Dendritic cell treated with granulocyte-macrophage colony-stimulating factor and Interleukin-4, amounts not matched to agents 40 ng/mL and 50 ng/mL, for 4 days (primary cell): Measurements from ENCODE around the gene PKN1.
"Not testable (repeated sequence)": the region's sequence is repeated elsewhere in the genome, so short reads cannot be mapped to it uniquely, and the experiment has no call there.

Experiments
- H3K27ac Mint-ChIP-seq: one replicate; pipeline ENCODE4 v1.8.0; 2022; ENCODE audit warnings: mild to moderate bottlenecking, mixed read lengths
- H3K27me3 Mint-ChIP-seq: one replicate; pipeline ENCODE4 v1.8.0; 2022; ENCODE audit warnings: mild to moderate bottlenecking, mixed read lengths
- H3K36me3 Mint-ChIP-seq: one replicate; pipeline ENCODE4 v1.8.0; 2022; ENCODE audit warnings: low read depth, mixed read lengths
- H3K4me1 Mint-ChIP-seq: one replicate; pipeline ENCODE4 v1.8.0; 2022; ENCODE audit warnings: low read depth, mixed read lengths
- H3K4me3 Mint-ChIP-seq: one replicate; pipeline ENCODE4 v1.8.0; 2022; ENCODE audit warnings: mild to moderate bottlenecking, moderate library complexity, mixed read lengths
- H3K9me3 Mint-ChIP-seq: one replicate; pipeline ENCODE4 v1.8.0; 2022; ENCODE audit warnings: mixed read lengths
- intact Hi-C: fragments of 100-400 bp; cut with micrococcal nuclease; formaldehyde crosslinking; loops from one replicate; pipeline ENCODE4 v1.15.0; 2022

Gene PKN1

GRCh38 chr19:14446336-14447036 is 13.4 kb downstream of the PKN1 start:
- no peak overlapping the region for H3K4me3 Mint-ChIP-seq
- H3K4me1 Mint-ChIP-seq = peaks cover 10% of the 10 kb centered on the region
- H3K36me3 Mint-ChIP-seq = peaks cover 100% of the 10 kb centered on the region
- intact Hi-C loops = no loop called here
- no peaks in the 10 kb centered on the region for H3K9me3 Mint-ChIP-seq
- H3K27ac Mint-ChIP-seq = no peak overlapping the region
- no peaks in the 10 kb centered on the region for H3K27me3 Mint-ChIP-seq

- H3K27me3 Mint-ChIP-seq = no peaks in the 10 kb centered on the region
- no peaks in the 10 kb centered on the region for H3K9me3 Mint-ChIP-seq
- H3K4me1 Mint-ChIP-seq = peaks cover 7% of the 10 kb centered on the region
- H3K27ac Mint-ChIP-seq = no peak overlapping the region
- intact Hi-C loops = no loop called here
- H3K36me3 Mint-ChIP-seq = peaks cover 100% of the 10 kb centered on the region
- no peak overlapping the region for H3K4me3 Mint-ChIP-seq
These were observed 16.2 kb downstream of the PKN1 start for GRCh38 chr19:14449321-14449720.

GRCh38 chr19:14450168-14450874 is 17.2 kb downstream of the PKN1 start:
- H3K4me1 Mint-ChIP-seq = peaks cover 7% of the 10 kb centered on the region
- H3K27ac Mint-ChIP-seq = no peak overlapping the region
- H3K27me3 Mint-ChIP-seq = no peaks in the 10 kb centered on the region
- intact Hi-C loops = no loop called here
- H3K9me3 Mint-ChIP-seq = no peaks in the 10 kb centered on the region
- H3K36me3 Mint-ChIP-seq = peaks cover 100% of the 10 kb centered on the region
- no peak overlapping the region for H3K4me3 Mint-ChIP-seq

- H3K4me1 Mint-ChIP-seq = peaks cover 7% of the 10 kb centered on the region
- peaks cover 100% of the 10 kb centered on the region for H3K36me3 Mint-ChIP-seq
- intact Hi-C loops = no loop called here
- H3K4me3 Mint-ChIP-seq = no peak overlapping the region
- H3K27me3 Mint-ChIP-seq = no peaks in the 10 kb centered on the region
- H3K27ac Mint-ChIP-seq = no peak overlapping the region
- H3K9me3 Mint-ChIP-seq = no peaks in the 10 kb centered on the region
These were observed 17.8 kb downstream of the PKN1 start for GRCh38 chr19:14450876-14451275.

GRCh38 chr19:14452303-14452702 is 19.2 kb downstream of the PKN1 start:
- H3K9me3 Mint-ChIP-seq, H3K4me3 Mint-ChIP-seq, H3K27ac Mint-ChIP-seq, H3K27me3 Mint-ChIP-seq, H3K4me1 Mint-ChIP-seq, intact Hi-C loops: not testable (repeated sequence)
- H3K36me3 Mint-ChIP-seq = peaks cover 97% of the 10 kb centered on the region

GRCh38 chr19:14459703-14460102 is 26.6 kb downstream of the PKN1 start:
- no peaks in the 10 kb centered on the region for H3K9me3 Mint-ChIP-seq
- H3K27me3 Mint-ChIP-seq = no peaks in the 10 kb centered on the region
- intact Hi-C loops = no loop called here
- no peak overlapping the region for H3K4me3 Mint-ChIP-seq
- peaks cover 97% of the 10 kb centered on the region for H3K36me3 Mint-ChIP-seq
- no peak overlapping the region for H3K27ac Mint-ChIP-seq
- H3K4me1 Mint-ChIP-seq = peaks cover 24% of the 10 kb centered on the region

- intact Hi-C loops = no loop called here
- H3K27ac Mint-ChIP-seq = no peak overlapping the region
- H3K4me3 Mint-ChIP-seq = no peak overlapping the region
- H3K36me3 Mint-ChIP-seq = peaks cover 97% of the 10 kb centered on the region
- H3K9me3 Mint-ChIP-seq = no peaks in the 10 kb centered on the region
- peaks cover 24% of the 10 kb centered on the region for H3K4me1 Mint-ChIP-seq
- H3K27me3 Mint-ChIP-seq = no peaks in the 10 kb centered on the region
These were observed 27.8 kb downstream of the PKN1 start for GRCh38 chr19:14460935-14461334.

- Mint-ChIP-seq H3K36me3 (peaks cover 100% of the 10 kb centered on the region), H3K4me1 (peaks cover 24% of the 10 kb centered on the region)
- H3K27ac Mint-ChIP-seq, intact Hi-C loops, H3K9me3 Mint-ChIP-seq, H3K27me3 Mint-ChIP-seq, H3K4me3 Mint-ChIP-seq: not testable (repeated sequence)
These were observed 29.3 kb downstream of the PKN1 start for GRCh38 chr19:14462401-14462800.

GRCh38 chr19:14463747-14464146 is 30.6 kb downstream of the PKN1 start:
- Mint-ChIP-seq H3K4me3 (no peak overlapping the region), H3K9me3 (no peaks in the 10 kb centered on the region), H3K27ac (no peak overlapping the region), H3K4me1 (peaks cover 12% of the 10 kb centered on the region), H3K27me3 (no peaks in the 10 kb centered on the region), H3K36me3 (peaks cover 100% of the 10 kb centered on the region)
- intact Hi-C loops = no loop called here

- H3K4me1 Mint-ChIP-seq = peaks cover 9% of the 10 kb centered on the region
- H3K36me3 Mint-ChIP-seq = peaks cover 98% of the 10 kb centered on the region
- H3K4me3 Mint-ChIP-seq = no peak overlapping the region
- no peak overlapping the region for H3K27ac Mint-ChIP-seq
- peaks cover 10% of the 10 kb centered on the region for H3K27me3 Mint-ChIP-seq
- no peaks in the 10 kb centered on the region for H3K9me3 Mint-ChIP-seq
- intact Hi-C loops = no loop called here
These were observed 34.3 kb downstream of the PKN1 start for GRCh38 chr19:14467391-14467790.

- Mint-ChIP-seq H3K9me3 (no peaks in the 10 kb centered on the region), H3K27me3 (peaks cover 14% of the 10 kb centered on the region), H3K4me1 (peaks cover 14% of the 10 kb centered on the region), H3K4me3 (no peak overlapping the region), H3K27ac (no peak overlapping the region), H3K36me3 (peaks cover 94% of the 10 kb centered on the region)
- intact Hi-C loops = no loop called here
These were observed 34.7 kb downstream of the PKN1 start for GRCh38 chr19:14467816-14468215.

GRCh38 chr19:14470031-14470876 is 37.1 kb downstream of the PKN1 start:
- Mint-ChIP-seq H3K27ac (no peak overlapping the region), H3K4me3 (no peak overlapping the region), H3K27me3 (peaks cover 37% of the 10 kb centered on the region), H3K4me1 (peaks cover 29% of the 10 kb centered on the region), H3K36me3 (peaks cover 69% of the 10 kb centered on the region), H3K9me3 (no peaks in the 10 kb centered on the region)
- intact Hi-C loops = loop anchor here (5.0 kb wide), 1 partner anchor 38 kb away; the partner anchor contains the start of gene PKN1

GRCh38 chr19:14471436-14472187 is 38.5 kb downstream of the PKN1 start:
- Mint-ChIP-seq H3K27me3 (peaks cover 51% of the 10 kb centered on the region), H3K9me3 (no peaks in the 10 kb centered on the region), H3K27ac (no peak overlapping the region), H3K4me1 (peaks cover 42% of the 10 kb centered on the region), H3K36me3 (peaks cover 56% of the 10 kb centered on the region), H3K4me3 (peak overlapping the region; percentile 35)
- intact Hi-C loops = loop anchor here (5.0 kb wide), 1 partner anchor 39 kb away; the partner anchor contains the start of gene PKN1
